Skeletal muscle tissue (tissue), 4 donors: ENCODE measurements around the gene ACOX3. TPM values are rescaled to one million over a fixed set of nuclear protein-coding genes. Genes with fewer than 3 reads are reported as not detected.

Experiments
- H3K27ac ChIP-seq: one replicate; pipeline ENCODE4 v1.7.0; 2013; ENCODE audit warnings: mild to moderate bottlenecking, low read depth, low read length, inconsistent platforms
- H3K27me3 ChIP-seq, 3 donors: one replicate each; pipeline ENCODE4 v1.7.0; 2013; ENCODE audit warnings: low read length in 3 of 3; ENCODE audit not compliant: control insufficient read depth in 3 of 3, insufficient read depth in 3 of 3
- H3K36me3 ChIP-seq, 3 donors: one replicate each; pipeline ENCODE4 v1.7.0; 2013; ENCODE audit warnings: low read length in 3 of 3; ENCODE audit not compliant: control insufficient read depth in 3 of 3, insufficient read depth in 3 of 3
- H3K4me1 ChIP-seq, 3 donors: one replicate each; pipeline ENCODE4 v1.7.0; 2013; ENCODE audit warnings: low read length in 3 of 3, mild to moderate bottlenecking in 3 of 3; ENCODE audit not compliant: control insufficient read depth in 3 of 3, insufficient read depth in 3 of 3
- H3K4me3 ChIP-seq, 3 donors: one replicate each; pipeline ENCODE4 v1.7.0; 2013; ENCODE audit warnings: low read length in 3 of 3
- H3K9ac ChIP-seq, 3 donors: one replicate each; pipeline ENCODE4 v1.7.0; 2013; ENCODE audit warnings: low read length in 3 of 3, mild to moderate bottlenecking in 3 of 3, moderate library complexity in 2 of 3, low read depth in 1 of 3
- H3K9me3 ChIP-seq, 3 donors: one replicate each; pipeline ENCODE4 v1.7.0; 2013; ENCODE audit warnings: low read length in 3 of 3; ENCODE audit not compliant: control insufficient read depth in 3 of 3
- total RNA-seq: library from RNA; depleted of rRNA; stranded (reverse); fragments of >200 nt; gene quantifications from one replicate; pipeline ENCODE4 v1.2.3, GENCODE V29; 2014
- donor health status: Osteomylitis.

Gene ACOX3
- total RNA-seq, 1 donor from 2014 or later: 21.9 TPM

GRCh38 chr4:8474856-8475255 lies 34.3 kb upstream of the ACOX3 start:
- Histone ChIP-seq H3K27me3 (no peaks in the 10 kb centered on the region), H3K36me3 (peaks cover 11 to 22% (median 18%) of the 10 kb centered on the region in 3 donors), H3K9me3 (no peaks in the 10 kb centered on the region), H3K4me3 (no peak overlapping the region), H3K27ac (no peak overlapping the region), H3K9ac (no peak overlapping the region), H3K4me1 (peaks cover 6 to 13% (median 11%) of the 10 kb centered on the region in 3 donors)

- H3K9ac ChIP-seq: no peak overlapping the region
- no peak overlapping the region for H3K4me3 ChIP-seq
- peaks cover 6 to 13% (median 11%) of the 10 kb centered on the region in 3 donors for H3K4me1 ChIP-seq
- peaks cover 18 to 30% (median 24%) of the 10 kb centered on the region in 3 donors for H3K36me3 ChIP-seq
- no peaks in the 10 kb centered on the region for H3K27me3 ChIP-seq
- no peak overlapping the region for H3K27ac ChIP-seq
- no peaks in the 10 kb centered on the region for H3K9me3 ChIP-seq
Observed at GRCh38 chr4:8473920-8474590, 33.5 kb upstream of the ACOX3 start.

GRCh38 chr4:8473198-8473919 lies 32.8 kb upstream of the ACOX3 start:
- no peaks in the 10 kb centered on the region for H3K9me3 ChIP-seq
- peaks cover 20 to 32% (median 30%) of the 10 kb centered on the region in 3 donors for H3K36me3 ChIP-seq
- no peaks in the 10 kb centered on the region for H3K27me3 ChIP-seq
- H3K27ac ChIP-seq: peak overlapping the region; percentile 47
- no peak overlapping the region for H3K9ac ChIP-seq
- H3K4me3 ChIP-seq: no peak overlapping the region
- peaks cover 6 to 13% (median 11%) of the 10 kb centered on the region in 3 donors for H3K4me1 ChIP-seq

DNA sequence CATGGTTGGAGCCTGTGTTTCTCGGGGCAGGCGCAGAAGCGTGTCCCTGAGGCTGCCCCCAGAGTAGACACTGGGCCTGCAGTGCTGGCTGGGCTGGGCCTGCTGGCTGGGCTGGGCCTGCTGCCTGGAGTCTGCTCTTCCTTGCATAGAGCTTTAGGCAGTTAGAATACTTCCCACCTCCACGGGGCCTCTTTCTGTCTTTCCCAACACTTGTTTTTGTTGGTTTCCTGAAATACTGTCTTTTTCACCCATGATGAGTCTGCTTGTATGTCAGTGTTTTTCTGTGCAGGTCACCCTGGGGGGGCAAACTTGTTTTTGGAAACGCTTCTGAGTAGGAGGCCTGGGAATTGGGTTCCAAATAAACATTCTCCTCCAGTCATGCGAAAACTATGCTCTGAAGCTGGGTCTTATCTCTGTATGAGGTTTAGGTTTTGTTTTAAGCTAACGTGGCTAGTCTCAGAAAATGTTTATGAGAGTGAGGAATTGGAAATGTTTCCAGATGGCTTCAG lies 32.2 kb upstream of the ACOX3 start:
- H3K27ac ChIP-seq: peak overlapping the region; percentile 47
- H3K4me1 ChIP-seq: peaks cover 6 to 13% (median 11%) of the 10 kb centered on the region in 3 donors
- H3K4me3 ChIP-seq: no peak overlapping the region
- H3K27me3 ChIP-seq: no peaks in the 10 kb centered on the region
- peaks cover 25 to 37% (median 35%) of the 10 kb centered on the region in 3 donors for H3K36me3 ChIP-seq
- no peaks in the 10 kb centered on the region for H3K9me3 ChIP-seq
- no peak overlapping the region for H3K9ac ChIP-seq

GRCh38 chr4:8472158-8472688 lies 31.7 kb upstream of the ACOX3 start:
- no peak overlapping the region for H3K9ac ChIP-seq
- H3K9me3 ChIP-seq: no peaks in the 10 kb centered on the region
- peaks cover 26 to 38% (median 34%) of the 10 kb centered on the region in 3 donors for H3K36me3 ChIP-seq
- peak overlapping the region; percentile 23 for H3K27ac ChIP-seq
- peaks cover 6 to 13% (median 11%) of the 10 kb centered on the region in 3 donors for H3K4me1 ChIP-seq
- H3K4me3 ChIP-seq: no peak overlapping the region
- no peaks in the 10 kb centered on the region for H3K27me3 ChIP-seq

- no peaks in the 10 kb centered on the region for H3K27me3 ChIP-seq
- H3K9me3 ChIP-seq: no peaks in the 10 kb centered on the region
- H3K36me3 ChIP-seq: peaks cover 31 to 44% (median 34%) of the 10 kb centered on the region in 3 donors
- H3K4me3 ChIP-seq: no peak overlapping the region
- no peak overlapping the region for H3K9ac ChIP-seq
- no peak overlapping the region for H3K27ac ChIP-seq
- peaks cover 6 to 13% (median 11%) of the 10 kb centered on the region in 3 donors for H3K4me1 ChIP-seq
Observed at GRCh38 chr4:8471211-8471875, 30.8 kb upstream of the ACOX3 start.

DNA sequence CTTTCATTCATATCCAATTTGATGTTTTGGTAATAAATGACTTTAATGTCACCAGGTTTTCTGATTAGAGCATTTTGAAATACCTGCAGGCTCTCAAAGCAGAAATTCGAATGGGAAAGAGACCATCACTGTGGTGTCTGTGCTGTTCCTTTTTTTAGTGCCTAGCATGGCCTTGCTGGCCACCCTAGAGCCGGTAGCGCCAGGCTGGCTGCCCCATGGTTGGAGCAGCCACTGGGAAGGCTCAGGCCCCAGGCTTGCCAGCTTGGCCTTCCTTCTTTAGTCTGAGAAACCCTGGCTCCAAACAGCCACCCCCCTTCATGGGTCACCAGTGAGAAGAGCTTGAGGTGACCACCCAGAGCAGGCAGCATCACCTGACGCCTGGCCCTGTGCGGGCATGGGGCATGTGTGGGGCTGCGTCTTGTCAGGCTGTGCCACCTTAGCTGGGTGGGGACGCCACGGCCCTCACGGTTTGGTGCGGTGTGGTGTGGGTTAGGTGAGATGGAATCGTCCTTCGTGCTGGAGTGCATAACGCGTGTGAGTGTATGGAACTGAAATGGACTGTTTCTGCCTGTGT lies 30.0 kb upstream of the ACOX3 start:
- peaks cover 31 to 45% (median 32%) of the 10 kb centered on the region in 3 donors for H3K36me3 ChIP-seq
- no peaks in the 10 kb centered on the region for H3K9me3 ChIP-seq
- H3K27me3 ChIP-seq: no peaks in the 10 kb centered on the region
- no peak overlapping the region for H3K27ac ChIP-seq
- H3K9ac ChIP-seq: no peak overlapping the region
- H3K4me1 ChIP-seq: peaks cover 6 to 13% (median 11%) of the 10 kb centered on the region in 3 donors
- no peak overlapping the region for H3K4me3 ChIP-seq

DNA sequence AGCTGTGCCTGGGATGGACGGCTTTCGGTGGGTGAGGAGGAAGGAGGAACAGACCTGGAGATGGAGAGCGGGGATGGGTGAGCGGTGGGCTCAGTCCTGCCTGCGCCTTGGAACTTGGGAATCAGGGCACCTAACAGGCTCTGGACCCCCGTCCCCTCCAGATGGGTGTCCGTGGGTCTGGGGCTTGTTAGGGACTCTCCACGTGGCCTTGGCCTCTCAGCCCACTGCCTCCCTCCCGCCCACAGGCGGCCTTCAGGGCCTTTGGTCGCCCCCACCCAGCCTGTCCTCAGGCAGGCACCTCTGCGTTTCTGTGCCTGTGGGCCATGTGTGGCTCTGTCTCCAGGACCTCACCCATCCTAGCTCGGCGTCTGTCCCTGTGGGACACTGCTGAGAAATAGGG lies 29.0 kb upstream of the ACOX3 start:
- H3K36me3 ChIP-seq: peaks cover 34 to 54% (median 36%) of the 10 kb centered on the region in 3 donors
- no peak overlapping the region for H3K27ac ChIP-seq
- peaks cover 6 to 13% (median 11%) of the 10 kb centered on the region in 3 donors for H3K4me1 ChIP-seq
- no peaks in the 10 kb centered on the region for H3K27me3 ChIP-seq
- H3K9me3 ChIP-seq: no peaks in the 10 kb centered on the region
- no peak overlapping the region for H3K4me3 ChIP-seq
- H3K9ac ChIP-seq: no peak overlapping the region

- Histone ChIP-seq H3K36me3 (peaks cover 35 to 59% (median 36%) of the 10 kb centered on the region in 3 donors), H3K4me1 (peaks cover 6 to 13% (median 11%) of the 10 kb centered on the region in 3 donors), H3K9ac (no peak overlapping the region), H3K9me3 (no peaks in the 10 kb centered on the region), H3K27ac (no peak overlapping the region), H3K27me3 (no peaks in the 10 kb centered on the region), H3K4me3 (no peak overlapping the region)
Observed at GRCh38 chr4:8468746-8469535, 28.4 kb upstream of the ACOX3 start.
